Muscle layer of colon (tissue), 2 donors: ENCODE data around the gene NMS.

Experiments
- H3K27ac ChIP-seq: one replicate; pipeline ENCODE4 v1.7.0; 2013; ENCODE audit warnings: low read depth, mild to moderate bottlenecking, low read length, moderate library complexity
- H3K27me3 ChIP-seq, 2 donors: one replicate each; pipeline ENCODE4 v1.7.0; 2013; ENCODE audit warnings: low read length in 2 of 2, mild to moderate bottlenecking in 2 of 2; ENCODE audit not compliant: insufficient read depth in 2 of 2, control insufficient read depth in 1 of 2
- H3K36me3 ChIP-seq: one replicate; pipeline ENCODE4 v1.7.0; 2013; ENCODE audit warnings: mild to moderate bottlenecking, low read length; ENCODE audit not compliant: insufficient read depth
- H3K4me1 ChIP-seq: one replicate; pipeline ENCODE4 v1.7.0; 2013; ENCODE audit warnings: mild to moderate bottlenecking, low read length; ENCODE audit not compliant: insufficient read depth
- H3K4me3 ChIP-seq, 2 donors: one replicate each; pipeline ENCODE4 v1.7.0; 2013; ENCODE audit warnings: low read length in 2 of 2, low read depth in 1 of 2, mild to moderate bottlenecking in 1 of 2, moderate library complexity in 1 of 2
- H3K9ac ChIP-seq: one replicate; pipeline ENCODE4 v1.7.0; 2013; ENCODE audit warnings: low read length
- H3K9me3 ChIP-seq: one replicate; pipeline ENCODE4 v1.7.0; 2013; ENCODE audit warnings: mild to moderate bottlenecking, low read length
- donor health status: abdominal sarcoma.
- donor health status: Adenocarcinoma of cecum.

The NMS gene

DNA sequence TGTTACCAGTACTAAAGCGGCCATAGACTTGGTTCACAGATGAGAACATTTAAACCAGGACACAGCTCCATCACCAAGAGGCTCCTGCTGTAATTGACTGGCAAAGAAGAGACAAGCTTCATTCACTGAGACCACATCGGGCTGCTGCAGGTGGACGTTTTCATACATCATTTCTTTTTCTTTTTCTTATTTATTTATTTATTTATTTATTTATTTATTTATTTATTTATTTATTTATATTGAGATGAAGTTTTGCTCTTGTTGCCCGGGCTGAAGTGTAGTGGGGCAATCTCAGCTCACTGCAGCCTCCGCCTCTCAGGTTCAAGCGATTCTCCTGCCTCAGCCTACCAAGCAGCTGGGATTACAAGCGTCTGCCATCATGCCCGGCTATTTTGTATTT is 58.9 kb downstream of the NMS start:
- H3K4me3 ChIP-seq, result no peak overlapping the region

GRCh38 chr2:100529900-100530299 is 59.6 kb downstream of the NMS start:
- H3K27ac ChIP-seq, result no peak overlapping the region
- H3K4me3 ChIP-seq, result no peak overlapping the region
- H3K9ac ChIP-seq, result no peak overlapping the region
- no peaks in the 10 kb centered on the region for H3K9me3 ChIP-seq
- H3K36me3 ChIP-seq, result no peaks in the 10 kb centered on the region
- no peaks in the 10 kb centered on the region for H3K4me1 ChIP-seq
- no peaks in the 10 kb centered on the region for H3K27me3 ChIP-seq

More for the DNA sequence above, 58.9 kb downstream of the NMS start:
- Histone ChIP-seq H3K9me3 (no peaks in the 10 kb centered on the region), H3K27ac (no peak overlapping the region), H3K9ac (no peak overlapping the region), H3K4me1 (no peaks in the 10 kb centered on the region), H3K36me3 (no peaks in the 10 kb centered on the region), H3K27me3 (no peaks in the 10 kb centered on the region)
